Aorta (tissue), 5 donors: ENCODE measurements around the gene ZBTB7C. TPM values are rescaled to one million over a fixed set of nuclear protein-coding genes. Genes with fewer than 3 reads are reported as not detected.

Source experiments
- ATAC-seq: fragments of 200-7000 bp; cut with Tn5 transposase; one replicate; pipeline ENCODE4 v1.9.1; 2022; ENCODE audit warnings: moderate library complexity; ENCODE audit not compliant: low FRiP score
- DNase-seq, 2 donors: peaks; one replicate each; pipeline ENCODE4 v3.0.0-alpha.2; 2020
- H3K27ac ChIP-seq, 2 donors: one replicate each; pipeline ENCODE4 v1.5.1; 2013; ENCODE audit warnings: low read length in 2 of 2, mild to moderate bottlenecking in 2 of 2, moderate library complexity in 2 of 2, control low read depth in 1 of 2, inconsistent platforms in 1 of 2, low read depth in 1 of 2
- H3K27me3 ChIP-seq, 2 donors: one replicate each; pipeline ENCODE4 v1.6.1; 2013; ENCODE audit warnings: control low read depth in 1 of 2, low read length in 1 of 2, mild to moderate bottlenecking in 1 of 2, moderate library complexity in 1 of 2; ENCODE audit not compliant: insufficient read depth in 2 of 2, control insufficient read depth in 1 of 2
- H3K36me3 ChIP-seq, 2 donors: one replicate each; pipeline ENCODE4 v1.6.1; 2013; ENCODE audit warnings: control low read depth in 1 of 2, low read length in 1 of 2, mild to moderate bottlenecking in 1 of 2; ENCODE audit not compliant: insufficient read depth in 2 of 2, control insufficient read depth in 1 of 2
- H3K4me1 ChIP-seq, 2 donors: one replicate each; pipeline ENCODE4 v1.6.1; 2013; ENCODE audit warnings: low read length in 2 of 2, control low read depth in 1 of 2, mild to moderate bottlenecking in 1 of 2, moderate library complexity in 1 of 2; ENCODE audit not compliant: insufficient read depth in 2 of 2, control insufficient read depth in 1 of 2
- H3K4me3 ChIP-seq, 2 donors: one replicate each; pipeline ENCODE4 v1.5.1; 2013; ENCODE audit warnings: low read length in 2 of 2, control low read depth in 1 of 2, mild to moderate bottlenecking in 1 of 2
- H3K9me3 ChIP-seq: one replicate; pipeline ENCODE4 v1.6.1; 2013; ENCODE audit warnings: mild to moderate bottlenecking, low read length; ENCODE audit not compliant: control insufficient read depth
- WGBS, 2 donors: extraction: QIAGEN DNeasy Blood & Tissue Kit; methylation state at CpG; one replicate each; pipeline ENCODE4 v1.1.7; 2013; 5-methylcytosine and 5-hydroxymethylcytosine counted together
- intact Hi-C, 2 donors: fragments of 100-400 bp; cut with DNase I; formaldehyde crosslinking; loops; one replicate each; pipeline versions ENCODE4 v1.14.2 to v1.15.0; 2022
- polyA plus RNA-seq, 2 donors: library from polyadenylated mRNA; stranded (reverse); fragments of 200-250 nt; gene quantifications; one replicate each; pipeline ENCODE4 v1.2.3, GENCODE V29; 2013
- total RNA-seq, 2 donors: library from RNA; stranded (reverse); fragmentation: NEBNext Ultra II Directional; extraction: Animal tissue kit (Norgen Biotek cat#: 25700); gene quantifications; one replicate each; pipeline ENCODE4 v1.2.1, GENCODE V29; 2021
- donor health status: healthy with polysubstance abuse.
- donor health status: Bipolar disorder and iron deficiency.
- donor health status: DM: no; HTN: no; CAD: no.
- donor health status: DM: no; HTN: no; CAD: no.
- donor health status: DM: yes; HTN: yes; CAD: no.

ZBTB7C gene
- total and polyA plus RNA-seq, 4 donors = 0.69 to 22.4 (median 10.0) TPM

- WGBS, 2 donors = 94 to 95% methylated on average over 2 of the region's 2 CpGs
- H3K27me3 ChIP-seq = no peaks in the 10 kb centered on the region
- no peaks in the 10 kb centered on the region for H3K4me1 ChIP-seq
- ATAC-seq = no peak
- H3K9me3 ChIP-seq = no peaks in the 10 kb centered on the region
- H3K27ac ChIP-seq = no peak overlapping the region
- H3K4me3 ChIP-seq = no peak overlapping the region
- intact Hi-C loops = no loop called here
- DNase-seq = no peak
- H3K36me3 ChIP-seq = no peaks in the 10 kb centered on the region
These were observed 201.4 kb downstream of the ZBTB7C start for GRCh38 chr18:48207733-48208132.

- ATAC-seq (no peak), DNase-seq (no peak)
- no peak overlapping the region for H3K27ac ChIP-seq
- WGBS, 2 donors = 94 to 95% methylated on average over 4 of the region's 4 CpGs
- H3K4me3 ChIP-seq = no peak overlapping the region
- no peaks in the 10 kb centered on the region for H3K9me3 ChIP-seq
- no peaks in the 10 kb centered on the region for H3K36me3 ChIP-seq
- no peaks in the 10 kb centered on the region for H3K4me1 ChIP-seq
- intact Hi-C loops = no loop called here
- no peaks in the 10 kb centered on the region for H3K27me3 ChIP-seq
These were observed 202.3 kb downstream of the ZBTB7C start for GRCh38 chr18:48206887-48207286.

- no peak overlapping the region for H3K4me3 ChIP-seq
- ATAC-seq (no peak), DNase-seq (no peak)
- WGBS, 2 donors = 91% methylated on average over 6 of the region's 6 CpGs
- H3K4me1 ChIP-seq = no peaks in the 10 kb centered on the region
- no peaks in the 10 kb centered on the region for H3K27me3 ChIP-seq
- intact Hi-C loops = no loop called here
- no peaks in the 10 kb centered on the region for H3K36me3 ChIP-seq
- H3K9me3 ChIP-seq = no peaks in the 10 kb centered on the region
- no peak overlapping the region for H3K27ac ChIP-seq
These were observed 205.1 kb downstream of the ZBTB7C start for GRCh38 chr18:48203961-48204666.

- Histone ChIP-seq H3K27ac (no peak overlapping the region), H3K36me3 (no peaks in the 10 kb centered on the region), H3K27me3 (no peaks in the 10 kb centered on the region), H3K4me1 (no peaks in the 10 kb centered on the region), H3K4me3 (no peak overlapping the region), H3K9me3 (no peaks in the 10 kb centered on the region)
- intact Hi-C loops = no loop called here
- ATAC-seq (no peak), DNase-seq (no peak)
- 95 to 99% methylated on average over 4 of the region's 4 CpGs for WGBS, 2 donors
These were observed 205.8 kb downstream of the ZBTB7C start for GRCh38 chr18:48203288-48203945.

- WGBS, 2 donors = 86 to 89% methylated on average over 15 of the region's 15 CpGs
- Histone ChIP-seq H3K4me3 (no peak overlapping the region), H3K9me3 (no peaks in the 10 kb centered on the region), H3K27me3 (no peaks in the 10 kb centered on the region), H3K27ac (no peak overlapping the region), H3K36me3 (no peaks in the 10 kb centered on the region), H3K4me1 (no peaks in the 10 kb centered on the region)
- intact Hi-C loops = no loop called here
- DNase-seq (no peak), ATAC-seq (no peak)
These were observed 206.6 kb downstream of the ZBTB7C start for GRCh38 chr18:48202350-48203260.

- WGBS, 2 donors = 95 to 96% methylated on average over 9 of the region's 9 CpGs
- Histone ChIP-seq H3K27ac (no peak overlapping the region), H3K9me3 (no peaks in the 10 kb centered on the region), H3K36me3 (no peaks in the 10 kb centered on the region), H3K27me3 (no peaks in the 10 kb centered on the region), H3K4me1 (no peaks in the 10 kb centered on the region), H3K4me3 (no peak overlapping the region)
- ATAC-seq (no peak), DNase-seq (no peak)
- intact Hi-C loops = no loop called here
These were observed 207.2 kb downstream of the ZBTB7C start for GRCh38 chr18:48202006-48202348.

GRCh38 chr18:48201337-48202005, 207.7 kb downstream of the ZBTB7C start:
- no peak overlapping the region for H3K27ac ChIP-seq
- H3K4me1 ChIP-seq = no peaks in the 10 kb centered on the region
- intact Hi-C loops = no loop called here
- H3K36me3 ChIP-seq = no peaks in the 10 kb centered on the region
- WGBS, 2 donors = 81 to 87% methylated on average over 10 of the region's 10 CpGs
- DNase-seq (no peak), ATAC-seq (no peak)
- H3K27me3 ChIP-seq = no peaks in the 10 kb centered on the region
- H3K4me3 ChIP-seq = no peak overlapping the region
- H3K9me3 ChIP-seq = no peaks in the 10 kb centered on the region

- Histone ChIP-seq H3K4me1 (no peaks in the 10 kb centered on the region), H3K36me3 (no peaks in the 10 kb centered on the region), H3K9me3 (no peaks in the 10 kb centered on the region), H3K27me3 (no peaks in the 10 kb centered on the region), H3K27ac (no peak overlapping the region), H3K4me3 (no peak overlapping the region)
- ATAC-seq = no peak
- intact Hi-C loops = no loop called here
- no peak for DNase-seq
- WGBS, 2 donors = 76 to 95% methylated on average over 11 of the region's 11 CpGs
These were observed 208.4 kb downstream of the ZBTB7C start for GRCh38 chr18:48200631-48201336.
